Measurements from ENCODE around the gene CES2.
"Not testable (repeated sequence)": the region's sequence is repeated elsewhere in the genome, so short reads cannot be mapped to it uniquely, and the experiment has no call there.

The CES2 gene

DNA sequence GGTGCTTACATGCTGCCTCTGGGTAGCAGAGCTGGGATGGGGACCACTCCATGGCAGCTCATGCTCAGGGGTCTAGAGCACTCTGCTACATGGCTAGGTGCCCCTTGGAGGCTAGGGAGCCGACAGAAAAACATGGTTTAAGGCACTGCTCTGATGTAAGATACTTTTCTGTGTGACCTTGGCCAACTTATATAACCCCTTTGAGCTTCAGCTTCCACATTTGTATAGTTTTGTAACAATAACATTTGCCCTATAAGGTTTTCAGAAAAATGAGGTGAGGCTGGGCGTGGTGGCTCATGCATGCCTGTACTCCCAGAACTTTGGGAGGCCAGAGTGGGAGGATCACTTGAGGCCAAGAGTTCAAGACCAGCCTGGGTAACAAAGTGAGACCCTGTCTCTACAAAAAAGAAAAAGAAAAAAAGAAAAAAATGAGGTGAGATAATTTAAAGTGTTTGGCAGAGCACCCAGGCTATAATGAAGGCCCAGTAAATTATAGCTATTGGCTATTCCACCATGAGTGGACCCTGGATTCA, 56.3 kb downstream of the CES2 start:
- no peak overlapping the region for H3K23ac ChIP-seq (ENCODE audit: low read length in 2 of 2)
- no peak overlapping the region for H3K27ac ChIP-seq (ENCODE audit: low read length, poor library complexity, severe bottlenecking)
- H4K91ac ChIP-seq (ENCODE audit: low read length) = no peak overlapping the region
- H3K14ac ChIP-seq (ENCODE audit: low read length in 2 of 2) = no peak overlapping the region
- peaks cover 0 to 4% of the 10 kb centered on the region in 2 experiments for H3K27me3 ChIP-seq (ENCODE audit: control insufficient read depth in 1 of 2, insufficient read depth in 1 of 2, low read length in 2 of 2)
- peaks cover 10% of the 10 kb centered on the region for H3K4me1 ChIP-seq (ENCODE audit: control insufficient read depth, insufficient read depth, low read depth, low read length)
- no peak overlapping the region for H3K4ac ChIP-seq (ENCODE audit: low read depth in 1 of 2, low read length in 2 of 2)
- H2AFZ ChIP-seq (ENCODE audit: low read depth, low read length) = no peak overlapping the region
- H3K18ac ChIP-seq (ENCODE audit: low read depth in 1 of 2, low read length in 2 of 2) = no peak overlapping the region
- H3K9ac ChIP-seq (ENCODE audit: low read length) = no peak overlapping the region
- no peak overlapping the region for H2BK12ac ChIP-seq (ENCODE audit: low read length in 2 of 2)
- no peaks in the 10 kb centered on the region for H3K79me1 ChIP-seq (replicated peaks; ENCODE audit: low read length, poor library complexity, severe bottlenecking)
- H3K4me3 ChIP-seq (ENCODE audit: insufficient read depth in 1 of 2, low read depth in 1 of 2, low read length in 2 of 2) = no peak overlapping the region
- no peak overlapping the region for H2BK15ac ChIP-seq (ENCODE audit: low read depth, poor library complexity, severe bottlenecking)
- no peak overlapping the region for H3K4me2 ChIP-seq (ENCODE audit: low read length, poor library complexity, severe bottlenecking)
- H3K36me3 ChIP-seq (ENCODE audit: control insufficient read depth in 1 of 2, insufficient read depth in 2 of 2, low read depth in 1 of 2, low read length in 2 of 2) = no peaks in the 10 kb centered on the region
- no peak overlapping the region for H4K8ac ChIP-seq (ENCODE audit: low read length)
- no peak for DNase-seq
- H2BK120ac ChIP-seq (ENCODE audit: low read depth, low read length) = no peak overlapping the region
- H2AK5ac ChIP-seq (ENCODE audit: low read length, severe bottlenecking) = no peak overlapping the region
- no peaks in the 10 kb centered on the region for H3K9me3 ChIP-seq (ENCODE audit: control insufficient read depth, low read length)
- WGBS = 83% methylated on average over 1 of the region's 2 CpGs
- H2BK5ac ChIP-seq (ENCODE audit: low read depth, low read length, poor library complexity, severe bottlenecking) = no peak overlapping the region

DNA sequence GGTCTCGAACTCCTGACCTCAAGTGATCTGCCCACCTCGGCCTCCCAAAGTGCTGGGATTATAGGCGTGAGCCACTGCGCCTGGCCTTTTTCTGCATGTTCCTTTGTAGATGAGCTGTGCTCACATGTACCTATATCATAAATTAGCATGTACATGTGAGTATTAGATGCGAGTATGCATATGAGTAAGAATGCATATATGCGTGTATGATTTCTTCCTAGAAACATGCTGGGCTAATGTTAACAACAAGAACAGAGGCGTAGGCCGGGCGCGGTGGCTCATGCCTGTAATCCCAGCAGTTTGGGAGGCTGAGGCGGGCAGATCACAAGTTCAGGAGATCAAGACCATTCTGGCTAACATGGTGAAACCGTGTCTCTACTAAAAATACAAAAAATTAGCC, 58.2 kb downstream of the CES2 start:
- H2AFZ ChIP-seq (ENCODE audit: low read depth, low read length); H3K9ac ChIP-seq (ENCODE audit: low read length); H3K27ac ChIP-seq (ENCODE audit: low read length, poor library complexity, severe bottlenecking); H3K4me2 ChIP-seq (ENCODE audit: low read length, poor library complexity, severe bottlenecking); H3K4ac ChIP-seq (ENCODE audit: low read depth in 1 of 2, low read length in 2 of 2); H3K4me3 ChIP-seq (ENCODE audit: insufficient read depth in 1 of 2, low read depth in 1 of 2, low read length in 2 of 2); H3K36me3 ChIP-seq (ENCODE audit: control insufficient read depth in 1 of 2, insufficient read depth in 2 of 2, low read depth in 1 of 2, low read length in 2 of 2); H3K27me3 ChIP-seq (ENCODE audit: control insufficient read depth in 1 of 2, insufficient read depth in 1 of 2, low read length in 2 of 2); H3K14ac ChIP-seq (ENCODE audit: low read length in 2 of 2); H3K18ac ChIP-seq (ENCODE audit: low read depth in 1 of 2, low read length in 2 of 2); H2BK15ac ChIP-seq (ENCODE audit: low read depth, poor library complexity, severe bottlenecking); H2BK120ac ChIP-seq (ENCODE audit: low read depth, low read length); H4K8ac ChIP-seq (ENCODE audit: low read length); H2AK5ac ChIP-seq (ENCODE audit: low read length, severe bottlenecking); H2BK5ac ChIP-seq (ENCODE audit: low read depth, low read length, poor library complexity, severe bottlenecking); H3K4me1 ChIP-seq (ENCODE audit: control insufficient read depth, insufficient read depth, low read depth, low read length); H3K23ac ChIP-seq (ENCODE audit: low read length in 2 of 2); H3K9me3 ChIP-seq (ENCODE audit: control insufficient read depth, low read length); H2BK12ac ChIP-seq (ENCODE audit: low read length in 2 of 2); DNase-seq; H4K91ac ChIP-seq (ENCODE audit: low read length); H3K79me1 ChIP-seq (replicated peaks; ENCODE audit: low read length, poor library complexity, severe bottlenecking): not testable (repeated sequence)
- WGBS = 97% methylated on average over 11 of the region's 12 CpGs

Data from mesenchymal stem cell (in vitro differentiated cells and primary cell).